ENCODE results near the gene BORCS5.
"Not testable (repeated sequence)": the region's sequence is repeated elsewhere in the genome, so short reads cannot be mapped to it uniquely, and the experiment has no call there.

BORCS5 gene

GRCh38 chr12:12466157-12466556 is 109.3 kb downstream of the BORCS5 start:
- no peak for DNase-seq

GRCh38 chr12:12467264-12467663 is 110.4 kb downstream of the BORCS5 start:
- DNase-seq = no peak

- no peak for DNase-seq
Measured at GRCh38 chr12:12467688-12468261, 110.9 kb downstream of the BORCS5 start.

- DNase-seq = no peak
Measured at GRCh38 chr12:12468575-12468974, 111.7 kb downstream of the BORCS5 start.

GRCh38 chr12:12469386-12469785 is 112.5 kb downstream of the BORCS5 start:
- DNase-seq = no peak

- DNase-seq = no peak
Measured at GRCh38 chr12:12470751-12471306, 114.0 kb downstream of the BORCS5 start.

GRCh38 chr12:12471982-12472961 is 115.4 kb downstream of the BORCS5 start:
- DNase-seq = not testable (repeated sequence)

GRCh38 chr12:12473223-12473622 is 116.3 kb downstream of the BORCS5 start:
- DNase-seq = no peak

- no peak for DNase-seq
Measured at GRCh38 chr12:12474471-12474928, 117.6 kb downstream of the BORCS5 start.

- no peak for DNase-seq
Measured at GRCh38 chr12:12474931-12475795, 118.3 kb downstream of the BORCS5 start.

GRCh38 chr12:12476857-12477531 is 120.1 kb downstream of the BORCS5 start:
- DNase-seq = no peak

- DNase-seq = no peak
Measured at GRCh38 chr12:12477532-12477890, 120.6 kb downstream of the BORCS5 start.

GRCh38 chr12:12480074-12480473 is 123.2 kb downstream of the BORCS5 start:
- no peak for DNase-seq

- DNase-seq = no peak
Measured at GRCh38 chr12:12481631-12482030, 124.8 kb downstream of the BORCS5 start.

- DNase-seq = no peak
Measured at GRCh38 chr12:12482150-12482761, 125.4 kb downstream of the BORCS5 start.

GRCh38 chr12:12482959-12483358 is 126.1 kb downstream of the BORCS5 start:
- DNase-seq = no peak

GRCh38 chr12:12483438-12483837 is 126.6 kb downstream of the BORCS5 start:
- no peak for DNase-seq

- no peak for DNase-seq
Measured at GRCh38 chr12:12486661-12487240, 129.9 kb downstream of the BORCS5 start.

- DNase-seq = no peak
Measured at GRCh38 chr12:12487490-12487889, 130.6 kb downstream of the BORCS5 start.

- no peak for DNase-seq
Measured at GRCh38 chr12:12488296-12488695, 131.4 kb downstream of the BORCS5 start.

GRCh38 chr12:12488823-12489550 is 132.1 kb downstream of the BORCS5 start:
- no peak for DNase-seq

Data from GOT3 (cell line).